Measurements from ENCODE around the gene GRAMD2A. TPM values are rescaled to one million over a fixed set of nuclear protein-coding genes. Genes with fewer than 3 reads are reported as not detected.
A peak's percentile ranks its signal among the peaks of the same experiment; 100 is the strongest.

GRAMD2A gene
- total RNA-seq, 4 donors from 2014 or later = 1.1 to 2.9 (median 2.2) TPM

DNA sequence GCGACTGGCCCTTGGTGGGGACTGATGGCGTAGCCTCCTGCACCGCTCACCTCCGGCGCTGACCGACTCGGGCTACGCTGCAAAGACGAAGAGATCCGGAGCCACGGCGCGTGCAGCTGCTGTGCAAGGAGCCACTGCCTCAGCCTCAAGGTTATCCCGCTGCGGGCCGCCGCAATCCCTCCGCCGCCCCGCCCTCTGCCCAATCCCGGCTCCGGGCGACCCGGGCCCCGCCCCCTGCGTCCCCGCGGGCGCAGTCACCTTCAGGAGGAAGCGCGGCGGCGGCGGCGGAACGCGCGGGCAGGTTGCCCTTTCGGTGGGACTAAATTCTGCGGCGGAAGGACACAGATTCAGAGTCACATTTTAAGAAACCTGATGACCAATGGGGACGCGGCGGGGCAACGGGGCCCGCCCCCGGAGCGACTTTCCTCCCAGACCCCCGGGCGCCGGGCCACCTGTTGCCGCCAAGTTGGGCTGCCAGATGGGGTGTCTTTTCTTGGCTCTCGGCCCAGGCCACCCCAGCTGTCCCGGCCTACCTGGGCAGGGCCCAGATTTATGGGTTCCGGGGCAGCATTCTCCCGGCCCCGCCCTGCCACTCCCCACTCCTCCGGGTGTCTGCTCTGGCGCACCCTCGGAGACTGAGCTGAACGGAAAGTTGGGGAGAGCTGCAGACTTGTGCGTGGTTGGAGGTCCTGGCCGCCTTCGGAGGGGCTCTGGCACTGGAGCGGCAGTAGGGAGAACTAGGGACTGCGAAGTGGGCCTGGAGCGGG lies 33.7 kb upstream of the GRAMD2A start, which contains the start of gene PKM:
Gene PKM (minus strand): TSS at position 125 of the 767 bp plus-strand sequence. CDS start 12,093 bp downstream, outside the sequence.
- Histone ChIP-seq H3K4me3 (peak within 1 kb of the TSS; percentile 76 to 95 (median 86)), H3K27me3 (no peaks in the 10 kb centered on the region), H3K9me3 (no peaks in the 10 kb centered on the region), H3K27ac (peak within 1 kb of the TSS; percentile 95 to 99 (median 96)), H3K4me1 (peaks cover 0 to 48% (median 41%) of the 10 kb centered on the region in 4 donors), H3K36me3 (no peaks in the 10 kb centered on the region)
- TF ChIP-seq POLR2A (IDR thresholded peaks at IDR 0.05) (peak; percentile 86 to 90), EP300 (IDR thresholded peaks at IDR 0.05) (peak; percentile 36 to 91)
- TF ChIP-seq, protein P1, sequence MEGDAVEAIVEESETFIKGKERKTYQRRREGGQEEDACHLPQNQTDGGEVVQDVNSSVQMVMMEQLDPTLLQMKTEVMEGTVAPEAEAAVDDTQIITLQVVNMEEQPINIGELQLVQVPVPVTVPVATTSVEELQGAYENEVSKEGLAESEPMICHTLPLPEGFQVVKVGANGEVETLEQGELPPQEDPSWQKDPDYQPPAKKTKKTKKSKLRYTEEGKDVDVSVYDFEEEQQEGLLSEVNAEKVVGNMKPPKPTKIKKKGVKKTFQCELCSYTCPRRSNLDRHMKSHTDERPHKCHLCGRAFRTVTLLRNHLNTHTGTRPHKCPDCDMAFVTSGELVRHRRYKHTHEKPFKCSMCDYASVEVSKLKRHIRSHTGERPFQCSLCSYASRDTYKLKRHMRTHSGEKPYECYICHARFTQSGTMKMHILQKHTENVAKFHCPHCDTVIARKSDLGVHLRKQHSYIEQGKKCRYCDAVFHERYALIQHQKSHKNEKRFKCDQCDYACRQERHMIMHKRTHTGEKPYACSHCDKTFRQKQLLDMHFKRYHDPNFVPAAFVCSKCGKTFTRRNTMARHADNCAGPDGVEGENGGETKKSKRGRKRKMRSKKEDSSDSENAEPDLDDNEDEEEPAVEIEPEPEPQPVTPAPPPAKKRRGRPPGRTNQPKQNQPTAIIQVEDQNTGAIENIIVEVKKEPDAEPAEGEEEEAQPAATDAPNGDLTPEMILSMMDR (IDR thresholded peaks at IDR 0.05) = peak in 2 of 5 experiments; percentile 47 to 53
- 1 to 2% methylated on average over 34 to 64 of the region's 67 CpGs for WGBS, 2 donors
- DNase-seq (ENCODE audit: low spot score in 2 of 2) = peak; percentile 94 to 96

DNA sequence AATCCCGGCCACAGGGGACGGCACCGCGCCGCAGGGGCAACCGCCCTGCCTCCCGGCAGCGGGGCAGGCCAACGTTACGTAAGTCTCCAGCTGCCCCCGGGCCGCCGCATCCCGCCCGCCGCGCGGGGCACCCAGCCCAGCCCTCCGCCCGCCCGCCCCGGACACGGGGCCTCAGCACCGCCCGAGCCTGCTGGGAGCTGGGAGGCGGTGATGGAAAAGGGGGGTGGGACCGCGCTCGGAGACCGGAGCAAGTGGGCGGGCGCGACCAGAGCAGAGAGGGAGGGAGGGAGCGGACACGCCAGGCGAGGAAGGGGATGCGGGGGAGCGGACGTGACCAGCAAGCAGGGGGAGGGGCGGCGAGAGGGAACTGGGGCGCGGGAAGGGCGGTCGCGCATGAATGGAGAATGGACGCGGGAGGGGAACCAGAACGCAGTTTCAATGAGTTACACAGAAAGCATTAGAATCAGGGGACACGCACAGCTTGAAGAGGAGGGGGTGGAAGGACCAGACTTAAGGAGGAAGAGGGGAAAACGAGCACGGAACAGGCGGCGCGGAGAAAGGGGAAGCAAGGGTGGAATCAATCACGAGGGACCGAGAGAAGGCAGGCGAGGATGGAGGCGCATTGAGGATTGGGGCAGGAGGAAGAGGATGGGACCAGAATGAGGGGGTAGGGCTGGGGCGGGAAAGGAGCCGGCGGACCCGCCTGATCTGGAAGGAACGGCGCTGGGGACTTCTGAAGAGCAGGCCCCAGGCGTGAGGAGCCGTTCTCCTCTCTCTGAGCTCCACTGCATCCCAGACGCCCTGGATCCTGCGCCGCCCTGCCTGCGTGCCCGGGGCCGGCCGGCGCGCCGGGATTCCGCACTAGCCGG lies 32.8 kb upstream of the GRAMD2A start:
- Histone ChIP-seq H3K27ac (peak overlapping the region; percentile 95 to 99 (median 96)), H3K36me3 (no peaks in the 10 kb centered on the region), H3K9me3 (no peaks in the 10 kb centered on the region), H3K4me3 (peak overlapping the region; percentile 76 to 95 (median 86)), H3K4me1 (peaks cover 0 to 57% (median 45%) of the 10 kb centered on the region in 4 donors), H3K27me3 (no peaks in the 10 kb centered on the region)
- 1% methylated on average over 69 to 77 of the region's 79 CpGs for WGBS, 2 donors
- peak; percentile 59 to 73 for TF ChIP-seq POLR2A (IDR thresholded peaks at IDR 0.05)
- peak in 1 of 2 donors; percentile 83 for TF ChIP-seq EP300 (IDR thresholded peaks at IDR 0.05)
- TF ChIP-seq, protein P1 (IDR thresholded peaks at IDR 0.05) = peak in 2 of 5 experiments; percentile 8 to 44
- peak; percentile 77 to 84 for DNase-seq (ENCODE audit: low spot score in 2 of 2)

DNA sequence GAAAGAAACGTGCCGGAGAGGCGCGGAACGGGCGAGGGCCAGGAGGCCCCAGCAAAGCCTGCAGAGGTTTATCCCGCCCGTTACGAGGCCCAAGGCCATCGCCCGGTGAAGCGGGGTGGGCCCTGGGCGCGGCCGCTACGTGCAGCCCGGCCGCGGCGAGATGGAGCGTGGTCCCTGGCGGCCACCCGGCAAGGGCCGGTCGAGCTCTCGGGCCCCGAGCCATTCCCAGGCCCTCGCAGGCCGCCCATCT lies 32.3 kb upstream of the GRAMD2A start:
- Histone ChIP-seq H3K4me3 (peak overlapping the region; percentile 76 to 95 (median 86)), H3K27ac (peak overlapping the region; percentile 95 to 99 (median 96)), H3K27me3 (no peaks in the 10 kb centered on the region), H3K9me3 (no peaks in the 10 kb centered on the region), H3K4me1 (peaks cover 0 to 59% (median 45%) of the 10 kb centered on the region in 4 donors), H3K36me3 (no peaks in the 10 kb centered on the region)
- DNase-seq (ENCODE audit: low spot score in 2 of 2) = no peak
- 0 to 1% methylated on average over 16 to 29 of the region's 29 CpGs for WGBS, 2 donors
- TF ChIP-seq, protein P1 (IDR thresholded peaks at IDR 0.05) = peak in 1 of 5 experiments; percentile 25
- no peak for TF ChIP-seq POLR2A (IDR thresholded peaks at IDR 0.05)

GRCh38 chr15:72229076-72229946 lies 31.7 kb upstream of the GRAMD2A start:
- DNase-seq (ENCODE audit: low spot score in 2 of 2) = peak in 1 of 2 donors; percentile 26
- Histone ChIP-seq H3K4me3 (peak overlapping the region; percentile 76 to 95 (median 86)), H3K4me1 (peaks cover 0 to 60% (median 45%) of the 10 kb centered on the region in 4 donors), H3K9me3 (no peaks in the 10 kb centered on the region), H3K36me3 (no peaks in the 10 kb centered on the region), H3K27ac (peak overlapping the region; percentile 95 to 99 (median 96)), H3K27me3 (no peaks in the 10 kb centered on the region)
- 3% methylated on average over 25 of the region's 25 CpGs for WGBS, 2 donors
- no peak for TF ChIP-seq POLR2A (IDR thresholded peaks at IDR 0.05)
- no peak for TF ChIP-seq EP300 (IDR thresholded peaks at IDR 0.05)
- TF ChIP-seq, protein P1 (IDR thresholded peaks at IDR 0.05) = no peak

Data from tibial nerve (tissue), 4 donors.